GM12878 (cell line): Measurements from ENCODE around the gene DTL. TPM values are rescaled to one million over a fixed set of nuclear protein-coding genes. Genes with fewer than 3 reads are reported as not detected.

Experiments
- ATAC-seq: fragments of 200-7000 bp; cut with Tn5 transposase; 3 replicates; pipeline ENCODE4 v1.9.1; 2020; ENCODE audit warnings: mild to moderate bottlenecking, moderate library complexity
- BruUV-seq: library from RNA; stranded (reverse); fragments of 400-500 nt; replicated peaks from 2 replicates; lab custom pipeline; 2021; lab: Mats Ljungman, UMichigan
- CTCF ChIA-PET: fragments of 300-600 bp; sonication (Branson Sonifier 250); formaldehyde crosslinking; extraction: SDS; loops from one replicate; lab custom pipeline; 2021; ENCODE audit warnings: inconsistent platforms; lab: Yijun Ruan, JAX
- POLR2A ChIA-PET: fragments of 350-600 bp; formaldehyde crosslinking; extraction: SDS; loops from one replicate; lab custom pipeline; 2021; ENCODE audit warnings: inconsistent platforms; lab: Charles Lee
- RAD21 ChIA-PET: fragments of 300-600 bp; sonication (Branson Sonifier 250); formaldehyde crosslinking; loops from one replicate; lab custom pipeline; 2023; ENCODE audit warnings: antibody characterized with exemption; ENCODE audit not compliant: unreplicated experiment; lab: Charles Lee
- SMC1A ChIA-PET: fragments of 300-600 bp; sonication (Branson Sonifier 250); formaldehyde crosslinking; loops from one replicate; lab custom pipeline; 2023; ENCODE audit not compliant: unreplicated experiment, uncharacterized antibody; lab: Charles Lee
- DNase-seq: peaks from one replicate; pipeline ENCODE4 v3.0.0-alpha.2; 2011; ENCODE audit warnings: low read depth, low spot score
- FAIRE-seq: peaks from 3 replicates; lab custom pipeline; 2011; peaks lifted over from hg19 to GRCh38; lab: Jason Lieb, UNC
- H2AFZ ChIP-seq: 2 replicates; pipeline ENCODE4 v1.6.0; 2011; ENCODE audit warnings: low read depth, low read length, control low read depth; ENCODE audit not compliant: control insufficient read depth
- H3K27ac ChIP-seq: 2 replicates; pipeline ENCODE4 v1.5.1; 2011; ENCODE audit warnings: control low read depth; ENCODE audit not compliant: control insufficient read depth, insufficient read depth
- H3K27me3 ChIP-seq, 2 experiments: replicated peaks in 1 of 2; 2 replicates each; pipeline versions ENCODE4 v1.6.0 to v1.6.1; 2011; ENCODE audit warnings: low read length in 1 of 2; ENCODE audit not compliant: control insufficient read depth in 2 of 2, insufficient read depth in 2 of 2
- H3K36me3 ChIP-seq, 2 experiments: 2 replicates each; pipeline ENCODE4 v1.5.1; 2011; ENCODE audit warnings: low read length in 1 of 2; ENCODE audit not compliant: control insufficient read depth in 2 of 2, insufficient read depth in 2 of 2
- H3K4me1 ChIP-seq: 2 replicates; pipeline ENCODE4 v1.6.1; 2011; ENCODE audit warnings: mild to moderate bottlenecking, low read length, moderate library complexity, mixed read lengths; ENCODE audit not compliant: control insufficient read depth, insufficient read depth
- H3K4me2 ChIP-seq: 2 replicates; pipeline ENCODE4 v1.6.0; 2011; ENCODE audit warnings: control low read depth; ENCODE audit not compliant: control insufficient read depth, insufficient read depth
- H3K4me3 ChIP-seq: fragments of 200-600 bp; sonication (generic); 2 replicates; pipeline ENCODE4 v1.5.1; 2016
- H3K79me2 ChIP-seq: 2 replicates; pipeline ENCODE4 v1.6.0; 2011; ENCODE audit warnings: low read length; ENCODE audit not compliant: control insufficient read depth, insufficient read depth
- H3K9ac ChIP-seq: 2 replicates; pipeline ENCODE4 v1.8.0; 2011; ENCODE audit warnings: low read length, control low read depth, mixed read lengths; ENCODE audit not compliant: control insufficient read depth, insufficient read depth
- H3K9me3 ChIP-seq: replicated peaks from 3 replicates; pipeline ENCODE4 v1.5.1; 2011; ENCODE audit warnings: mild to moderate bottlenecking, low read length; ENCODE audit not compliant: control insufficient read depth, insufficient read depth
- H4K20me1 ChIP-seq: 2 replicates; pipeline ENCODE4 v1.6.0; 2011; ENCODE audit not compliant: control insufficient read depth, insufficient read depth
- ATF2 ChIP-seq: IDR thresholded peaks from 2 replicates; pipeline ENCODE4 v1.6.1; 2012; ENCODE audit warnings: low read length, inconsistent platforms
- E2F8 ChIP-seq: fragments of 450-650 bp; IDR thresholded peaks from 2 replicates; pipeline ENCODE4 v1.6.1; 2018; ENCODE audit warnings: mild to moderate bottlenecking, low read depth, moderate library complexity; ENCODE audit not compliant: partially characterized antibody
- FOXM1 ChIP-seq: IDR thresholded peaks from 2 replicates; pipeline ENCODE4 v1.6.1; 2012; ENCODE audit warnings: low read depth, mild to moderate bottlenecking, inconsistent platforms, low read length, moderate library complexity
- NBN ChIP-seq: fragments of 450-650 bp; IDR thresholded peaks from 2 replicates; pipeline ENCODE4 v1.6.1; 2016
- POLR2A ChIP-seq: IDR thresholded peaks from 2 replicates; pipeline ENCODE4 v1.6.1; 2011; ENCODE audit warnings: low read depth, mild to moderate bottlenecking, low read length
- SIN3A ChIP-seq: IDR thresholded peaks from 2 replicates; pipeline ENCODE4 v1.6.1; 2012; ENCODE audit warnings: low read depth, low read length, improper control_type of control experiment
- WGBS: methylation state at CpG from one replicate; pipeline ENCODE4 v1.1.6; 2016; ENCODE audit warnings: low lambda C conversion rate; ENCODE audit not compliant: insufficient replicate concordance, insufficient coverage; ENCODE audit errors: missing lambda C conversion rate; 5-methylcytosine and 5-hydroxymethylcytosine counted together
- in situ Hi-C: fragments of 300-500 bp; cut with MboI; formaldehyde crosslinking; loops from 9 replicates; pipeline ENCODE4 v1.14.3; 2018; ENCODE audit warnings: mixed read lengths
- intact Hi-C: fragments of 100-400 bp; cut with micrococcal nuclease; formaldehyde crosslinking; loops from one replicate; pipeline ENCODE4 v1.14.2; 2022; ENCODE audit not compliant: unreplicated experiment
- polyA plus RNA-seq, 11 experiments: library from polyadenylated mRNA; depleted of rRNA in 4 of 11; unstranded in 6 of 11; stranded (reverse) in 5 of 11; fragments of >200 nt; fragmentation: Nextera tagmentation in 4 of 11; fragmentation: Illumina TruSeq in 1 of 11; extraction: Ambion mirVana in 4 of 11; extraction: Trizol in 1 of 11; gene quantifications; 1 replicate in 1 of 11; 2 replicates in 10 of 11; pipeline versions ENCODE4 v1.2.1 to v1.2.3, GENCODE V29; 2011 to 2016; ENCODE audit warnings: inconsistent platforms in 2 of 11, missing spikeins in 2 of 11, low read depth in 1 of 11
- total RNA-seq, 4 experiments: library from RNA; depleted of rRNA in 3 of 4; stranded (reverse); fragments of >200 nt in 3 of 4; fragmentation: Illumina TruSeq in 1 of 4; extraction: Trizol in 1 of 4; gene quantifications; 2 replicates each; pipeline versions ENCODE4 v1.2.1 to v1.2.3, GENCODE V29; 2013 to 2021

The DTL gene
- total and polyA plus RNA-seq, 10 of the 15 experiments (the other 5 are each of a cell fraction or from before 2014, with no cell fraction given), result 24.1 to 73.4 (median 52.2) TPM

- TF ChIP-seq E2F8, result no peak
- TF ChIP-seq SIN3A, result no peak
- TF ChIP-seq POLR2A, result no peak
- no peak for TF ChIP-seq NBN
- TF ChIP-seq ATF2, result no peak
- TF ChIP-seq FOXM1, result no peak
- Histone ChIP-seq H3K4me2 (no peak overlapping the region), H2AFZ (no peak overlapping the region), H3K27me3 (no peaks in the 10 kb centered on the region), H4K20me1 (no peaks in the 10 kb centered on the region), H3K4me3 (no peak overlapping the region), H3K79me2 (peaks cover 13% of the 10 kb centered on the region), H3K4me1 (no peaks in the 10 kb centered on the region), H3K9ac (no peak overlapping the region), H3K9me3 (peaks cover 3% of the 10 kb centered on the region; the same call in 1 of the 3 replicates), H3K27ac (no peak overlapping the region), H3K36me3 (peaks cover 18 to 20% of the 10 kb centered on the region in 2 experiments)
- intact Hi-C loops (no loop called here), in situ Hi-C loops (no loop called here)
- ChIA-PET SMC1A (interaction anchor here (0.7 to 2.9 kb wide), 10 partner anchors 9 to 402 kb away, joined by 3 to 8 read pairs (median 4); no protein-coding TSS in a partner anchor), POLR2A (interaction anchor here (0.6 to 0.7 kb wide), 2 partner anchors 12 to 13 kb away, joined by 4 to 5 read pairs; no protein-coding TSS in a partner anchor), CTCF (interaction anchor here (0.6 to 1.5 kb wide), 7 partner anchors 10 to 359 kb away, joined by 3 to 7 read pairs (median 3); no protein-coding TSS in a partner anchor), RAD21 (interaction anchor here (0.6 to 1.3 kb wide), 4 partner anchors 27 to 360 kb away, joined by 3 to 9 read pairs (median 3); no protein-coding TSS in a partner anchor)
- WGBS, result 75% methylated on average over 2 of the region's 2 CpGs
- DNase-seq (no peak), FAIRE-seq (no peak), ATAC-seq (no peak)
- BruUV-seq, result no TSS peak
Measured at GRCh38 chr1:212097360-212097759, 61.8 kb downstream of the DTL start.
